KOPT-K1 (cell line): ENCODE measurements around the gene FBP2.
"Not testable (repeated sequence)": the region's sequence is repeated elsewhere in the genome, so short reads cannot be mapped to it uniquely, and the experiment has no call there.

Source experiments
- H3K27ac ChIP-seq: fragments of 200-600 bp; sonication (generic); 2 replicates; pipeline ENCODE4 v1.5.1; 2016; ENCODE audit warnings: antibody characterized with exemption, mild to moderate bottlenecking, low read depth, low read length; ENCODE audit not compliant: poor library complexity, severe bottlenecking
- H3K36me3 ChIP-seq: fragments of 200-600 bp; sonication (generic); 2 replicates; pipeline ENCODE4 v1.5.1; 2017; ENCODE audit warnings: antibody characterized with exemption, mild to moderate bottlenecking, low read length, moderate library complexity; ENCODE audit not compliant: insufficient read depth
- H3K9me3 ChIP-seq: fragments of 200-600 bp; sonication (generic); 2 replicates; pipeline ENCODE4 v1.5.1; 2017; ENCODE audit warnings: antibody characterized with exemption, low read length, mild to moderate bottlenecking; ENCODE audit not compliant: insufficient read depth, poor library complexity, severe bottlenecking

Gene FBP2

GRCh38 chr9:94622087-94622800 lies 28.6 kb upstream of the FBP2 start:
- Histone ChIP-seq H3K27ac (no peak overlapping the region), H3K36me3 (no peaks in the 10 kb centered on the region)

GRCh38 chr9:94619026-94619425 lies 25.4 kb upstream of the FBP2 start:
- no peaks in the 10 kb centered on the region for H3K36me3 ChIP-seq
- H3K9me3 ChIP-seq = no peaks in the 10 kb centered on the region

More at GRCh38 chr9:94622087-94622800, 28.6 kb upstream of the FBP2 start:
- H3K9me3 ChIP-seq = no peaks in the 10 kb centered on the region

GRCh38 chr9:94613003-94613402 lies 19.4 kb upstream of the FBP2 start:
- Histone ChIP-seq H3K27ac (no peak overlapping the region), H3K36me3 (no peaks in the 10 kb centered on the region), H3K9me3 (no peaks in the 10 kb centered on the region)

More at GRCh38 chr9:94619026-94619425, 25.4 kb upstream of the FBP2 start:
- H3K27ac ChIP-seq = no peak overlapping the region

- H3K9me3 ChIP-seq = no peaks in the 10 kb centered on the region
- H3K36me3 ChIP-seq = no peaks in the 10 kb centered on the region
- H3K27ac ChIP-seq = no peak overlapping the region
Measured at GRCh38 chr9:94612071-94612470, 18.4 kb upstream of the FBP2 start.

GRCh38 chr9:94611638-94612068 lies 18.0 kb upstream of the FBP2 start:
- no peak overlapping the region for H3K27ac ChIP-seq
- H3K36me3 ChIP-seq = no peaks in the 10 kb centered on the region
- H3K9me3 ChIP-seq = no peaks in the 10 kb centered on the region

DNA sequence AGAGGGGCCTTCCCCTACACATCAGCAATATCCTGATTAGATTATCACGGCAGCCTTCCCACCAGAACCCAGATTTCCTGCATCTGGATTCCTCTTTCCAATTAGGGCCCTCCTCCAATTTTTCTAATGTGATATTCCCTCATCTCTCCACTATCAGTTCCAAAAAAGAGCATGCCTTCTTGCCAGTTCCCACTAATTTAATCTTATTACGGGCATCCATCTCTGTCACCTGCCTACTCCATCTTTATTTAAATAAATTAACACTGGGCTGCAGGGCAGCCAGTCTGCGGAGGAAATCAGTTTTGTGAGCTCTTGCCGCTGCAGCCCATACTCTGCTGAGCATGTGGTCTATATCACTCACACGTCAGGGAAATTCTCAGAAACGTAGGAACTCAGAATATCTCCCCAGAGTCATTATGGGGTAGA lies 16.6 kb upstream of the FBP2 start:
- Histone ChIP-seq H3K36me3 (no peaks in the 10 kb centered on the region), H3K27ac (no peak overlapping the region), H3K9me3 (no peaks in the 10 kb centered on the region)

- no peaks in the 10 kb centered on the region for H3K36me3 ChIP-seq
- H3K9me3 ChIP-seq = no peaks in the 10 kb centered on the region
- H3K27ac ChIP-seq = no peak overlapping the region
Measured at GRCh38 chr9:94607423-94607691, 13.7 kb upstream of the FBP2 start.

GRCh38 chr9:94606646-94607422 lies 13.2 kb upstream of the FBP2 start:
- no peaks in the 10 kb centered on the region for H3K9me3 ChIP-seq
- no peak overlapping the region for H3K27ac ChIP-seq
- no peaks in the 10 kb centered on the region for H3K36me3 ChIP-seq

- Histone ChIP-seq H3K27ac (no peak overlapping the region), H3K36me3 (no peaks in the 10 kb centered on the region), H3K9me3 (no peaks in the 10 kb centered on the region)
Measured at GRCh38 chr9:94603259-94604160, 9.9 kb upstream of the FBP2 start.

GRCh38 chr9:94602666-94603065 lies 9.0 kb upstream of the FBP2 start:
- H3K36me3 ChIP-seq = no peaks in the 10 kb centered on the region
- no peaks in the 10 kb centered on the region for H3K9me3 ChIP-seq
- H3K27ac ChIP-seq = no peak overlapping the region

- no peaks in the 10 kb centered on the region for H3K36me3 ChIP-seq
- H3K9me3 ChIP-seq = no peaks in the 10 kb centered on the region
- no peak overlapping the region for H3K27ac ChIP-seq
Measured at GRCh38 chr9:94600715-94601114, 7.1 kb upstream of the FBP2 start.

DNA sequence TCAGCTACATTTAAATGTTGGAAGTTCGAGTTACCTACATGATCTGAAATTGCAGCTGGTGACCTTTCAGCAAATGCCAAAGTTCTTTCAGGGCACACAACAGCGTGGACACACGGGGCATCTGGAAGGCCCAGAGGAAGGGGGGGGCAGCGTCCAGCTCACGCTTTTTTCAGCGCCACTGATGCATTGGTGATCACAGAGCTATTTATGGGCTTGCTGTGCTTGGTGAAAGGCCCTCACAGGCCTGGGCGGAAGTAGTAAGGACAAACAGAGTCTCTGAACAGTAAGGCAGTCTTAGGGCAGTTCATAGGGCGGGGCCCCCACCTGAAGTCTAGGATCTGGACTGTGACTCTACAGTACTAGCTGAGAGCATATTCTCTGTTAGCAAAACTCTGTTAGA lies 6.6 kb upstream of the FBP2 start:
- H3K27ac ChIP-seq = no peak overlapping the region
- H3K9me3 ChIP-seq = no peaks in the 10 kb centered on the region
- no peaks in the 10 kb centered on the region for H3K36me3 ChIP-seq

DNA sequence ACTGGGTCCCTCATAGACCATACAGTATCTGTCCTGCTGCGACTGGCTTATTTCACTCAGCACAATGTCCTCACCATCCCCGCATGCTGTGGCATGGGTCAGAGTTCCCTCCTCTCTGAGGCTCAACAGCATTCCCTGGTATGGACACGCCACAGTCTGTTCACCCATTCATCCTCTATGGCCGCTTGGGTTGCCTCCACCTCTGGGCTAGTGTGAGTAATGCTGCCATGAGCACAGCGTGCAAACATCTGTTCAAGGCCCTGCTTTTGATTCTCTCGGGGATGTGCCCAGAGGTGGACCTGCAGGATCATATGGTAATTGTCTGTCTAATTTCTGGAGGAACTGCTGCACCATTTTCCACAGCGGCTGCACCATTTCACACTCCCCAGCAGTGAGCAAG lies 5.5 kb upstream of the FBP2 start:
- H3K36me3 ChIP-seq = no peaks in the 10 kb centered on the region
- no peaks in the 10 kb centered on the region for H3K9me3 ChIP-seq
- no peak overlapping the region for H3K27ac ChIP-seq

GRCh38 chr9:94592683-94593082 lies 941 bp downstream of the FBP2 start:
- not testable (repeated sequence) for H3K36me3 ChIP-seq

DNA sequence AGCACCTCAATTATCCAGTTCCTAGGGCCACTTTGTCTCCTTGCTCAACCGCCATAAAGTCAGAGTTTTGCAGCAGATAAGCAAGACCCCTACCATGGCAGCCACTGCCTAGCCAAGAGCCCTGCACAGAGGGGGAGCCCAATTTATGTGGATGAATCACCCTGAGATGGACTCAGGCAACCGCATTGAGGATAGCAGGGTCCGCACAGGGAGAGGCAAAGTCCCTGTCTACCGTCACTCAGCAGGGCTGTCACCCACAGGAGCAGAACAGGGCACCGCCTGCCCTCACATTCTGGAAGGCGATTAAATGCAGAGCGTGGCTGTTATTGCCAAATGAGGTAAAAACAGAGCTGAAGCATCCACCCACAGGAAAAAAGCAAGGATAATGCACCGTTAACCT lies 1.7 kb downstream of the FBP2 start:
- Histone ChIP-seq H3K27ac (no peak overlapping the region), H3K9me3 (no peaks in the 10 kb centered on the region), H3K36me3 (no peaks in the 10 kb centered on the region)

More at GRCh38 chr9:94592683-94593082, 941 bp downstream of the FBP2 start:
- H3K9me3 ChIP-seq, H3K27ac ChIP-seq: not testable (repeated sequence)
